Measurements from ENCODE around the gene SQOR.

- TF ChIP-seq, protein P1, sequence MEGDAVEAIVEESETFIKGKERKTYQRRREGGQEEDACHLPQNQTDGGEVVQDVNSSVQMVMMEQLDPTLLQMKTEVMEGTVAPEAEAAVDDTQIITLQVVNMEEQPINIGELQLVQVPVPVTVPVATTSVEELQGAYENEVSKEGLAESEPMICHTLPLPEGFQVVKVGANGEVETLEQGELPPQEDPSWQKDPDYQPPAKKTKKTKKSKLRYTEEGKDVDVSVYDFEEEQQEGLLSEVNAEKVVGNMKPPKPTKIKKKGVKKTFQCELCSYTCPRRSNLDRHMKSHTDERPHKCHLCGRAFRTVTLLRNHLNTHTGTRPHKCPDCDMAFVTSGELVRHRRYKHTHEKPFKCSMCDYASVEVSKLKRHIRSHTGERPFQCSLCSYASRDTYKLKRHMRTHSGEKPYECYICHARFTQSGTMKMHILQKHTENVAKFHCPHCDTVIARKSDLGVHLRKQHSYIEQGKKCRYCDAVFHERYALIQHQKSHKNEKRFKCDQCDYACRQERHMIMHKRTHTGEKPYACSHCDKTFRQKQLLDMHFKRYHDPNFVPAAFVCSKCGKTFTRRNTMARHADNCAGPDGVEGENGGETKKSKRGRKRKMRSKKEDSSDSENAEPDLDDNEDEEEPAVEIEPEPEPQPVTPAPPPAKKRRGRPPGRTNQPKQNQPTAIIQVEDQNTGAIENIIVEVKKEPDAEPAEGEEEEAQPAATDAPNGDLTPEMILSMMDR (IDR thresholded peaks at IDR 0.05), result no peak
- no peak for TF ChIP-seq EP300 (IDR thresholded peaks at IDR 0.05)
These were observed 25.6 kb downstream of the SQOR start for GRCh38 chr15:45660231-45660979.
